SW 1271 (cell line): ENCODE data around the gene CCDC51.

Experiments
- DNase-seq, 2 experiments: peaks; one replicate each; lab custom pipeline; 2025; lab: John Stamatoyannopoulos, UW

Gene CCDC51

DNA sequence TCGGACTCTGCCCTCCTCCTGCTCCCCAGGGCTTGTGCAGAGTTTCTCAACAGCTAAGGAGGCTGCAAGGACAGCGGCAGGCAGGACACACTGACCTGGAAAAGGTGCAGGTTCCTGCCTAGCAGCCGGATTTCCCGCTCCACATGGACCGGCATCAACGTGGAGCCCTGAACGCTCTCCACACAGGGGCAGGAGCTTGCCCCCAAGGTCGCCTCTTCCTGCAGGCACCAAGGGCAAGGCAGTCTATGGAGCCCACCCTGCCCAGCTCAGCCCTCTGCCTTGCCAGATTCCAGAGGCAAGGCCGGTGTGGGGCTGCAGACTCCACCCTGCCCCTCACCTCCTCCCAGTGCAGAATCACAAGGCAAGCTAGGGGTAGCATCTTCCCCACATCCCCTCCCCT, 20.8 kb downstream of the CCDC51 start:
- no peak for DNase-seq

GRCh38 chr3:48418651-48419050, 21.3 kb downstream of the CCDC51 start:
- DNase-seq, result no peak

DNA sequence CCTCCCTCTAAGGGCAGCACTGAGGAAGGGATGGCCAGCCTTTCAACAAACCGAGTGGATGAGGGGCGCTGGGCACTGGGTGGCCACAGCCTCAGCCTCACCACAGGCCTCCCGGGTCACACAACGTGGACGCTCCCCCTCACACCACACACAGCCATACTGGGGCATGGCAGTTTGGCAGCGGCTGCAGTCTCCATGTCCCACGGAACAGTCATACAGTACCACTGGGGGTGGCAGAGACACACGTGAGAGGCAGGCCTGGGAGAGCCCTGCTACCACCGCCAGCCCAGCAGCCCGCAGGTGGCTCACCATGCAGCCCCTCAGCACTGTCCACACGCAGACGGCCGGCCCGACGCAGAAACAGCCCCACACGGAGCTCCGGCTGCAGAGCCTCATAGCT, 21.8 kb downstream of the CCDC51 start:
- no peak for DNase-seq

- DNase-seq, result no peak
These were observed 22.3 kb downstream of the CCDC51 start for GRCh38 chr3:48417529-48418108.

GRCh38 chr3:48416546-48416945, 23.4 kb downstream of the CCDC51 start:
- no peak for DNase-seq

GRCh38 chr3:48416091-48416505, 23.8 kb downstream of the CCDC51 start:
- DNase-seq, result no peak

DNA sequence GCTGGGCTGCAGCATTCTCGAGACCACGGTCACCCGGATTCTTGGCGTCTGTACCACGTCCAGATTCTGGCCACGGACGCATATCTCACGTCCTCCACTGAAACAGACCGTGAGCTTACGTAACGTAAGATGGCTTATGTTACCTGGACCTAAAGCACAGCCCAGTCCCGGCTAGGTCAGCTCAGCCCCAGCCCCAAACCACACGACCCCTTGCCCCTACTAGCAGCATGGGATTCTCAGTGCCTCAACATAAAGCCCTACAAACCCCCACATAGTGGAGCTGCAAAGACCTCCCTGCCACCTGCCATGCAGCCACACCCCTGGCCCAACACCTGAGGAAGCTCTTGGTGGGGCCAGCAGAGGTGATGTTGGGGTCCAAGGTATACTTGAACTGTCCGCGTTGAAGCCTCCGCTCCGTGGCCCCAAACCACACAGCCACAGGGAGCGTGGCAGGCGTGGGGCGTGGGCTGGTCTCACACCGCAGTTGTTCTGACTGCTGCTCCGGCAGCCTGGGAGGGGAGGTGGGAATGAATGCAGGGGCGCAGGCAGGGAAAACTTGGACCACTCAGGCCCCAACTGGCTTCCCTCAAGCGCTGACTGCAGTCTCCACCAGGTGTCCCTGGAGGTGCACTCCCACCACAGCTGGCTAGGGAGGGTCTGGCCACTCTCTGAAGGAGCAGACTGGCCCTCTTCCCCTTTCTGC, 24.5 kb downstream of the CCDC51 start:
- no peak for DNase-seq

DNA sequence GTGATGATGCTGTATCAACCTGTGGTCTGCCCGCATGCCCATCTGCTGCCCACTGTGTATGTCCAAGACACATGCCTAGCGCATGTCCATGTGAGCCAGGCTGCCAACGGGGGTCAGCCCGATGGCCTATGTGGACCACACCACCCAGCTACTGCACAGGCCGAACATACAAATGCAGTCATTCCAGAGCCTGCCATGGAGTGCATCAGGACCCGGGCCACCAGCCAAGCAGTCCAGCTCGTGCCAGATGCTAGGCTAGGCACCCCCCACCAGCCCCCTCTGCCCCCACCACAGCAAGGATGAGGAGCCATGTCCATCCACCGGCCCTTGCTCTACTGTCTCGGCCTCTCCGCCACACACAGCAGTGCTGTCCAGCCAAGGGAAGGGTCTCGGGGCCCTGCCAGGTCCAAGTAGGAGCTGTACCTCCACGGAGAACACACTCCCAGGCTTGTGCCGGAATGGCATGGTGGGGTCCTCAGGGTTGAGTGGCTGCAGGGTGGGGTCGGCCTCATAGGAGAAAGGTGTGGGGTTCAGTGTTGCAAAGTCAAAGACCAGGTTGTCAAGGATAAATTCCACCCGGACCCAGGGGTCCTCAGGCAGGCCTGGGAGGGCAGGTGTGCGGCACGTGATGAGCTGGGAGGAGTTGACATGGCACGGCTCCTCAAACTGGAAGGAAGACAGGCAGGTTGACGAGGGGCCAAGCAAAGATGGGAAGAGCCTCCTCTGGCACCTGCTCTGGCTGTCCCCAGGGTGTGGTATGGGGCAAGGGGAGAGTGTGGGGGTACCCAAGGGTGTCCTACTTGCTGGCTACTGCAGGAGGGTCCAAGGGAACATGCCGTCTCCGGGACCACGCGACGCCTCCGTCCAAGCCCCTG, 25.3 kb downstream of the CCDC51 start:
- DNase-seq, result no peak

GRCh38 chr3:48413611-48414010, 26.3 kb downstream of the CCDC51 start:
- no peak for DNase-seq

- DNase-seq, result no peak
These were observed 26.8 kb downstream of the CCDC51 start for GRCh38 chr3:48413086-48413485.

DNA sequence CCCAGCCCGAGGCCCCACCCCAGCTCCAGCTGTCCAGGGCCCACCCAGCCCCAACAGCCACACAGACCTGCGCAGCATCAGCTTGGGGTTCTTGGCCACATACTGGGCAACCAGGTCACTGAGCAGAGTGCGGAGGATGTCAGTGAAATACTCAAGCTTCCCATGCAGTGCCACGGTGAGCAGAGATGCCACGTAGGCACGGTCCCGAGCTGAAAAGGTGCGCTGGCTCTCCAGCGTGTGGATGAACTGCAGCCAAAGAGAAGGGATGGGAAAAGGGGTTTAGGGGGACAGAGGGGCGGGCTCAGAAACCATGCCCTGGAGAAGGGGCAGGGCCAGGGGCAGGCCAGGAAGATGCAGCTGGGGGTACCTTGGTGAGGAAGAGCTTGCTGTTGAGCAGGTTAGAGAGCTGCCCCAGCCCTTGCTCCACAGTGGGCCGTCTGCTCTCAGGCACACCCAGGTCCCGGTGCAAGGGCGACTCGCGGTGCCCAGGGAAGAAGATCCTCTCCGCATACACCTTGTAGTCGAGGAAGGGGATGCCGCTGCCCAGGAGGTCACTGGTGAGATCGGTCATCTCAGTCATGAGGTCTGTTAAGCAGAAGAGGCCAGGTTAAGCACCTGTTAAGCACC, 27.4 kb downstream of the CCDC51 start:
- no peak for DNase-seq

- DNase-seq, result no peak
These were observed 28.1 kb downstream of the CCDC51 start for GRCh38 chr3:48411606-48412374.

DNA sequence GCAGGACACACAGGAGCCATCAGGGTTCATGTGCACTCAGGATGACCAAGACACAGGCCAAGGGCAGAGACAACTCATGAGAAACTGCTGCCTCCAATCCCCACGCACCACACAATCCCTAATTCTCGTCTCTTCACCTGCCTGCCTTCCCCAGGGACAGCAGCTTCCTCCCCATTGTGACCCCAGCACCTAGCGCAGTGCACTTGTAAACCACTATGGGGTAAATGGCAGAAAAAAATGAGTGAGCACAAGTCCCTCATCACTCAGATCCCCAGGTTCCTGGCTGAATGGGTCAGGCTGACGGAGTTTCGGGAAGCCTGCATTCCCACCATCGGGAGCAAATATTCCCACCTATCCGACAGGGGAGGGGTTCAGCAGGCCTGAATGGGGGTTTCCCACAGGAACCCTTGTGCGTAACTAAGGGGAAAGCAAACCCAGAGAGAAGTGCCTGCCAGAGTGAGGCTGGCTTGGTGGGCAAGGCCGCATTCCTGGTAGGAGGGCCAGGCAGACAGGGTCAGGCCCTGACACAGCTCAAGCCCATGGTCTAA, 28.8 kb downstream of the CCDC51 start:
- no peak for DNase-seq

DNA sequence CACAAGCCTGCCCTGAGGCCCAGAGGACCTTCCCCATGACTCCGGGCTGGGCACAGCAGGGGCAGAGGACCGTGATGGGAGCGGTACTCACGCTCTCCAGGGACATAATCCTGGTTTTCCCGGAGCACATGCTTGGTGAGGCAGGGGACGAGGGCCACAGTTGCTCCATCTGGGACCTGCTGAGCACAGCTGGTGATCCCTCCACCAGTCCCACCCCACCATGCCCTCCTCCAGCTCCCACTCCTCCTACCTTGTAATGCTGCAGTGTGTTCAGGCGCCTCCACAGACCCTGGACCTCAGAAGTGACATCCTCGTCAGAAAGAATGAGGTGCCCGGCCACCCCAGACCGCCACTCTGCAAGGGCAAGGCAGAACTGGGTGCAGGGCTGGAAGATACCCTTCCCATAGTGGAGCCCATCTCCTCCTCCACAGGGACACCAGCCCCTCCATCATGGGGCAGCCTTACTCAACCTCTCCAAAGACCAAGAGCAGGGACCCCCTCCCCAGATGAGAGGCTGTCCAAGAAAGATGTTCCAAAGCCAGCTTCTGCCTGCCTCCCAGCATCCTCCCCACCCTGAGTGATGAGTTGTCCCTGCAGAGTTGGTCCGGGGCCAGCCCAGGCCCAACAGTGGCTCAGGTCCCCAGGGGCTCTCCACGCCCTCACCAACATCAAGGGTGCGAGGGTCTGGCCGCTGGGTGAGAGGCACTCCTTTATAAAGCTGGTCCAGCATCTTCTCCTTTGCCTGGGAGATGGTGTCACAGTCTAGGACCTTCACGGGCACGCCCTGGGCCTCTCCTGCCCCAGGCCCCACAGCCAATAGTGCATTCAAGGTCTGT, 29.5 kb downstream of the CCDC51 start:
- DNase-seq, result no peak

DNA sequence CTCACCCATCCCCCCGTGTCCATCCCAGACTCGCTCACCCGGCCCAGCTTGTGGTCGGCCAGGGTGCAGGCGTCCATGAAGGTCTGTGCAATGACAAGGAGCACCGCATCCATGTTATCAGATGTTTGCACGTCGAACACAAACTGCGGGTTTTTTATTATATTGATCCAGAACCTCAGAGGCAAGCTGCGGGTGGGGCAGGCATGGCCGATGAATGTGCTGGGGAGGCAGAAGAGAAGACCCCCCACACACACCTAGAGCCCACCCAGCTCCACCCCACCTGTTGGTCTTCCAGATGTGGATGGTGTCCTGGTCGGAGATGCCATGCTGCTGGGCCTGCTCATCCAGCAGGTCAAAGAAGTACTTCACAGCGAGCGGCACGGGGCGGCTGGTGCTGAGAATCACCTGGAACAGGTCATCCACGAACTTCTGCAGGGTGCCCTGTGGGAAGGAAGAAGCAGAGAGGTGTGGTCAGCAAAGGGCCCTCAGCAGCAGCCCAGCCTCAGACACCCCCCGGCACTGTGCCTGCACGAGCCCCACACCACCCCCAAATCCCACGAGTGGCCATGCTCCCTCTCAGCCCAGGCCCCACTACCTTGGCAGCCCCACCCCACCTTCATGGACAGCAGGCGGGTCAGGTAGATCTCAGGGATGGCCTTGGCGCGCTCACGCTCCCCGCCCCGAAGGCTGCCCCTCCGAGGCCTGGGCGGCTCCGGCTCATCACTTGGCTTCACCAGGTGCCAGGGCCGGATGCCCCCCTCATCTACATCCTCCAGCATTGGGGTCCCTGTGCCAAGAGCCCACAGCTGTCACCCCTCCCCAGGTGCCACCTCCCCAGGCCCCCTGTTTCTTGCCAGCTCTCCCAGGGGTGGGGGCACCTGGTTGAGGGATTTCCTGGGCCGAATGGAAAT, 30.4 kb downstream of the CCDC51 start:
- DNase-seq, result no peak

- DNase-seq, result no peak
These were observed 31.1 kb downstream of the CCDC51 start for GRCh38 chr3:48408823-48409281.

- DNase-seq, result no peak
These were observed 32.3 kb downstream of the CCDC51 start for GRCh38 chr3:48407542-48408099.

DNA sequence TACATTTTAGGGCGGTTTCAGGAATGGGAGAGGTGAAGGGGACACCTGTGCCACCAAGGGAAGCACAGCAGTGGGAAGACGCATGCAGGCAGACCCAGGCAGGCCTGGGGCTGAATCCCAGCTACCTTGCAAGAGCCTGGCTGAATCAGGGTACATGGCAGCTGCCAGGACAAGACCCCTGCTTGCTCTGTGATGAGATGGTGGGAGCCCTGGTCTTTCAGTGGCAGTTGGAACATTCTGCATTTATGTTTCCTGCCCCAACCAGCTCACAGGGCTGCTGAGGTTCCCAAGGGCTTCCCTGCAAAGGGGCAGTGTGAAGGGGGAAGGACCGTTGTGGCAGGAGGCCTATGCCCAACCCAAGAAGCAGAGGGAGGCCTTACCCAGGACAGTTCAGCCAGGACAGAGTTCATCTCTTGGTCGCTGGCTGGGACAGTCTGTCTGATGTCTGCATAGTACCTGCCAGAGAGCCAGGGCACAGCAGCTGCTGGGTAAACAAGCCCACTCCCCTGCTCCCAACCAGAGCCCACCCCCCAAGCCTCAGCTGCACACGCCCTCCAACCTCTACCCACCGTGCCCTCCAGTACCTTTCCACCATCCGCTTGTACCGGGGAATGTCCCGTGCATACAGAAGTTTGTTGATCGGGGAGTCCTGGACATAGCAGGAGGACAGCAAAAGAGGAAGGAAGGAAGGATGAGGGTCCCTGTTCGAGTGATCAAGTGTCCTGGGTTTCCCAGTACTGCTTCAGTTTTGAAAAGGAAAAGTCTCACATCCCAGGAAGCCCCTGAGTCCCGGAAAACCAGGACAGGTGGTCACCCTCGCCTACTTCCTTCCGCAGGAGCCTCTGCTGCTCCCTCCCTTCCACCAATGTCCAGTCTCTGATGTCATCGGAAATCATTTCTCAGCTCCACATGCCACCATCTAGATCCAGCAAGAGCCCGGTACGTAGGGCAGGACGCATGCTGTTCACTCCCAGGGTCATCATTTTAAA, 33.2 kb downstream of the CCDC51 start:
- no peak for DNase-seq
